Smooth muscle cell (in vitro differentiated cells): ENCODE results near the gene HOXD12. TPM values are rescaled to one million over a fixed set of nuclear protein-coding genes. Genes with fewer than 3 reads are reported as not detected.

Experiments
- DNase-seq: peaks from one replicate; lab custom pipeline; 2025; ENCODE audit not compliant: unreplicated experiment; lab: John Stamatoyannopoulos, UW
- H2AFZ ChIP-seq: fragments of 200-600 bp; sonication (generic); 2 replicates; pipeline ENCODE4 v1.6.0; 2016; ENCODE audit warnings: antibody characterized with exemption, low read depth, mild to moderate bottlenecking
- H3F3A ChIP-seq: fragments of 200-600 bp; sonication (generic); 2 replicates; pipeline ENCODE4 v1.6.0; 2017; ENCODE audit warnings: antibody characterized with exemption, low read depth
- H3K27ac ChIP-seq: fragments of 200-600 bp; sonication (generic); 2 replicates; pipeline ENCODE4 v1.5.1; 2016; ENCODE audit warnings: low read depth, mild to moderate bottlenecking
- H3K27me3 ChIP-seq: fragments of 200-600 bp; sonication (generic); 2 replicates; pipeline ENCODE4 v1.6.1; 2016; ENCODE audit warnings: low read depth, mild to moderate bottlenecking
- H3K36me3 ChIP-seq: fragments of 200-600 bp; sonication (generic); 2 replicates; pipeline ENCODE4 v1.5.1; 2016; ENCODE audit warnings: low read depth
- H3K4me1 ChIP-seq: fragments of 200-600 bp; sonication (generic); 2 replicates; pipeline ENCODE4 v1.5.1; 2016; ENCODE audit warnings: low read depth
- H3K4me2 ChIP-seq: fragments of 200-600 bp; sonication (generic); 2 replicates; pipeline ENCODE4 v1.6.0; 2016; ENCODE audit warnings: mild to moderate bottlenecking
- H3K4me3 ChIP-seq: fragments of 200-600 bp; sonication (generic); 2 replicates; pipeline ENCODE4 v1.5.1; 2016; ENCODE audit warnings: mild to moderate bottlenecking
- H3K79me2 ChIP-seq: fragments of 200-600 bp; sonication (generic); 2 replicates; pipeline ENCODE4 v1.6.0; 2016; ENCODE audit warnings: low read depth, mild to moderate bottlenecking
- H3K9ac ChIP-seq: fragments of 200-600 bp; sonication (generic); 2 replicates; pipeline ENCODE4 v1.6.0; 2016; ENCODE audit warnings: low read depth
- H3K9me3 ChIP-seq: fragments of 200-600 bp; sonication (generic); replicated peaks from 2 replicates; pipeline ENCODE4 v1.5.1; 2016; ENCODE audit warnings: low read depth
- H4K20me1 ChIP-seq: fragments of 200-600 bp; sonication (generic); 2 replicates; pipeline ENCODE4 v1.6.0; 2016; ENCODE audit warnings: low read depth
- CTCF ChIP-seq: fragments of 200-600 bp; sonication (generic); IDR thresholded peaks from 2 replicates; pipeline ENCODE4 v1.5.1; 2017; ENCODE audit warnings: borderline replicate concordance, mild to moderate bottlenecking, antibody characterized with exemption; ENCODE audit not compliant: insufficient read depth, poor library complexity, severe bottlenecking
- WGBS: methylation state at CpG from one replicate; pipeline ENCODE4 v1.1.7; 2016; ENCODE audit warnings: low lambda C conversion rate; 5-methylcytosine and 5-hydroxymethylcytosine counted together
- polyA plus RNA-seq: library from polyadenylated mRNA; unstranded; fragments of >200 nt; fragmentation: Nextera tagmentation; extraction: Ambion mirVana; gene quantifications from 2 replicates; pipeline ENCODE4 v1.2.1, GENCODE V29; 2016
- total RNA-seq: library from RNA; depleted of rRNA; stranded (reverse); fragments of >200 nt; gene quantifications from 2 replicates; pipeline ENCODE4 v1.2.3, GENCODE V29; 2014

HOXD12 gene
- total and polyA plus RNA-seq, 2 experiments from 2014 or later: not detected

- Histone ChIP-seq H4K20me1 (no peaks in the 10 kb centered on the region), H3K4me2 (no peak overlapping the region), H3K27ac (no peak overlapping the region), H3K27me3 (peaks cover 100% of the 10 kb centered on the region), H2AFZ (no peak overlapping the region), H3K4me3 (no peak overlapping the region), H3F3A (no peaks in the 10 kb centered on the region), H3K36me3 (no peaks in the 10 kb centered on the region), H3K9me3 (no peaks in the 10 kb centered on the region), H3K79me2 (no peaks in the 10 kb centered on the region), H3K4me1 (peaks cover 17% of the 10 kb centered on the region), H3K9ac (no peak overlapping the region)
- no peak for TF ChIP-seq CTCF
- DNase-seq: no peak
These were observed 9.7 kb upstream of the HOXD12 start for GRCh38 chr2:176089843-176090395.

- H3K4me1 ChIP-seq: peaks cover 7% of the 10 kb centered on the region
- no peaks in the 10 kb centered on the region for H3K9me3 ChIP-seq
- DNase-seq: no peak
- peaks cover 100% of the 10 kb centered on the region for H3K27me3 ChIP-seq
- H3F3A ChIP-seq: no peaks in the 10 kb centered on the region
- H3K4me3 ChIP-seq: no peak overlapping the region
- H2AFZ ChIP-seq: no peak overlapping the region
- H4K20me1 ChIP-seq: no peaks in the 10 kb centered on the region
- no peaks in the 10 kb centered on the region for H3K79me2 ChIP-seq
- no peak overlapping the region for H3K4me2 ChIP-seq
- H3K36me3 ChIP-seq: no peaks in the 10 kb centered on the region
- WGBS: 46% methylated on average over 5 of the region's 5 CpGs
- H3K9ac ChIP-seq: no peak overlapping the region
- TF ChIP-seq CTCF: no peak
- no peak overlapping the region for H3K27ac ChIP-seq
These were observed 8.7 kb upstream of the HOXD12 start for GRCh38 chr2:176090862-176091261.

- no peaks in the 10 kb centered on the region for H4K20me1 ChIP-seq
- H3F3A ChIP-seq: no peaks in the 10 kb centered on the region
- peaks cover 100% of the 10 kb centered on the region for H3K27me3 ChIP-seq
- H3K4me3 ChIP-seq: peak overlapping the region; percentile 13
- 11% methylated on average over 30 of the region's 31 CpGs for WGBS
- TF ChIP-seq CTCF: no peak
- no peak overlapping the region for H3K27ac ChIP-seq
- no peaks in the 10 kb centered on the region for H3K9me3 ChIP-seq
- no peaks in the 10 kb centered on the region for H3K79me2 ChIP-seq
- peaks cover 5% of the 10 kb centered on the region for H3K4me1 ChIP-seq
- H3K4me2 ChIP-seq: no peak overlapping the region
- H3K9ac ChIP-seq: no peak overlapping the region
- H3K36me3 ChIP-seq: no peaks in the 10 kb centered on the region
- no peak for DNase-seq
- H2AFZ ChIP-seq: no peak overlapping the region
These were observed 8.0 kb upstream of the HOXD12 start for GRCh38 chr2:176091329-176092258.
